Measurements from ENCODE around the gene TMEM270. TPM values are rescaled to one million over a fixed set of nuclear protein-coding genes. Genes with fewer than 3 reads are reported as not detected.

Gene TMEM270
- total RNA-seq, 2 donors from 2014 or later, result not detected

DNA sequence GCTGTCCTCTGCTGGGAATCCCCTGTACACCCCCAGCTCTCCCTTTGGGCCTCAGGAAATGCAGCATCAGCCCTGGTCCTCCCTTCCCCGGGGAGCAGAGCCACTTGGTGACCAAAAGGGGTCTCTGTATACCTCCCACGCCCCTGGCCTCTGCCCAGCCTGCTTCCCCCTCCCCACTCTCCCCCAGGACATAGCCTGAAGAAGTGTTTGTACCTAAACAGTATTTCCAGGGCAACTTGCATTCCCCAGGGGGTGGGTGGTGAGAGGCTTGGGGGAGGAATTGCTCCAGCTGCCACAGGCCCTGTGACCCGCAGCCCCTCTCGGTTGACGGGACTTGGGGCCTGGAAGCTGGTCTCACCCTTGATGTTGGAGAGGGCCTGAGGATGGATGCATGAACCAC, 39.3 kb downstream of the TMEM270 start:
- no peak for ATAC-seq (replicated peaks)
- H3K4me1 Mint-ChIP-seq, result no peaks in the 10 kb centered on the region
- H3K27ac Mint-ChIP-seq, result no peak overlapping the region
- no peak overlapping the region for H3K4me3 Mint-ChIP-seq
- no peaks in the 10 kb centered on the region for H3K9me3 Mint-ChIP-seq
- H3K36me3 Mint-ChIP-seq (ENCODE audit: low read depth), result no peaks in the 10 kb centered on the region
- peaks cover 7% of the 10 kb centered on the region for H3K27me3 Mint-ChIP-seq

DNA sequence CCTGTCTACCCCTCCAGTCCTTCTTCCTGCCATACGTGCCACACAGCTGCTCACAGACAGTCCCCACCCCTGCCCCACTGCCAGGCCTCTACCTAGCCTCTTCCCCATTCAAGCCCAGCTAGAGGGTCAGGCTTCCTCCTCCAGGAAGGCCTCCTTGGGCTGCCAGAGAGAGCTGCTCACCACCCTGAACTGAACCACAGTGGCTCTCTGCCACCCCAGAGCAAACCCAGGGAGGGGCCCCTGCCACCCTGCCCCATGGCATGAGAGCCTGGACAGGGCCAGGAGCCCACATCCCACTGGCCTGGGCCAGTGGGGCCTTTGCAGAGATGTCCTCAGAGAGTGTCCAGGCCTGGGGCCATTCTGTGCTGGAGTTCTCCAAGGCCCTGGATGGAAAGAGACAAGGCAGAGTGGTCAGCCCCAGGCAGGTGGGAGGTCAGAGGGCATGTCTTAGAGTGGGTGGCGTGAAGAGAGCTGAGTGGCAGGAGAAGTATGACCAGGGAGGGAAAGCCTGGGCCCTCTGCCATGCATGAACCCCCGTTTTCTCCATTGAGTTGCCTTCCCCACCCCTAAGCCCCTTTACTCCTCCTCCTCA, 40.4 kb downstream of the TMEM270 start:
- Mint-ChIP-seq H3K27me3 (peaks cover 4% of the 10 kb centered on the region), H3K9me3 (no peaks in the 10 kb centered on the region), H3K4me1 (no peaks in the 10 kb centered on the region), H3K27ac (no peak overlapping the region), H3K36me3 (ENCODE audit: low read depth) (no peaks in the 10 kb centered on the region), H3K4me3 (no peak overlapping the region)
- no peak for ATAC-seq (replicated peaks)

- Mint-ChIP-seq H3K27me3 (peaks cover 4% of the 10 kb centered on the region), H3K4me1 (no peaks in the 10 kb centered on the region), H3K4me3 (no peak overlapping the region), H3K9me3 (no peaks in the 10 kb centered on the region), H3K36me3 (ENCODE audit: low read depth) (no peaks in the 10 kb centered on the region), H3K27ac (no peak overlapping the region)
- ATAC-seq (replicated peaks), result no peak
Observed at GRCh38 chr7:73901823-73902597, 41.1 kb downstream of the TMEM270 start.

- Mint-ChIP-seq H3K27me3 (peaks cover 4% of the 10 kb centered on the region), H3K36me3 (ENCODE audit: low read depth) (no peaks in the 10 kb centered on the region), H3K9me3 (no peaks in the 10 kb centered on the region), H3K4me1 (no peaks in the 10 kb centered on the region), H3K27ac (no peak overlapping the region), H3K4me3 (no peak overlapping the region)
- ATAC-seq (replicated peaks), result no peak
Observed at GRCh38 chr7:73903321-73904218, 42.6 kb downstream of the TMEM270 start.

DNA sequence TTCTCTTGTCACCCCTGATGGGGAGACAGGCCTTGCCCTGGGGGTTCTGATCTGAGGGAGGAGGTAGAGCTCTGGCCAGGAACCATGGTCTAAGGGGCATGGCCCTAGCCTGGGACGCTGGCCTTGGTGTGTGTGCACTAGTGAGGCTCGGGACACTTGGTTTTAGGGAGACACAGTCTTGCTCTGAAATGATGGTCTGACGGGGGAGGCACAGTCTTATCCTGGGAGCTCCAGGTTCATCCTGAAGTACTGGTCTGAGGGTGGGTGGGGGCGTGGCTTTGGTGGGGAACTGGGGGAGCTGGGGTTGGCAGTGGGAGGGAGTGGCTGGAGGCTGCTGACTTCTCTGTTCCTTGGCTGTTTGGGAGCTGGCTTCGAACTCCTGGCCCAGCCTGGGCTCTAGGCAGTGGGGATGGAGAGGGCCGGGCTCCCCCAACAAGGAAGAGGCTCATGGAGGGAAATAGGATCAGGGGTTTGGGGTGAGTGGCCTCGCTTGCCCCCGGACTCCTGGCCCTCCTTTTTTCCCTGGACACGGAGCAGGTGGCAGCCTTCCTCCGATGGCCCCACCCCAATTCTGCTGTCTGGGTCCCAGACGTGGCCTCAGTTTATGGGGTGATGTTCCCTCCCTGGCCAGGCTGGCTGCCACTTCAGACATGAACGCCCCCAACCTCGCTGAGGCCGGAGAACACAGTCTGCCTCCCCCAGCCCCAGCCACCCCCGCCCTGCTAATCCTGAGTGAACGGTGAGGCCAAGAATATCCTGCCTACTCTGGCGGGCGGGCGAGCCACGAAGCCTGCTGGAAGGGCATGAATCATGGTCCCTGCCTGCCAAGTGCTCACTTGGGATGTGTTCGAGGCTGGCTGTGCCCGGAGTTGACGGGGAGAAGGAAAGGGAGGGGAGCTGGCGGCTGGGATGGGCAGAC, 43.5 kb downstream of the TMEM270 start:
- Mint-ChIP-seq H3K4me3 (no peak overlapping the region), H3K27me3 (peaks cover 4% of the 10 kb centered on the region), H3K27ac (no peak overlapping the region), H3K9me3 (no peaks in the 10 kb centered on the region), H3K36me3 (ENCODE audit: low read depth) (no peaks in the 10 kb centered on the region), H3K4me1 (no peaks in the 10 kb centered on the region)
- ATAC-seq (replicated peaks), result no peak

- H3K4me1 Mint-ChIP-seq, result no peaks in the 10 kb centered on the region
- no peak overlapping the region for H3K27ac Mint-ChIP-seq
- H3K27me3 Mint-ChIP-seq, result peaks cover 4% of the 10 kb centered on the region
- H3K9me3 Mint-ChIP-seq, result no peaks in the 10 kb centered on the region
- no peak for ATAC-seq (replicated peaks)
- H3K36me3 Mint-ChIP-seq (ENCODE audit: low read depth), result no peaks in the 10 kb centered on the region
- H3K4me3 Mint-ChIP-seq, result no peak overlapping the region
Observed at GRCh38 chr7:73905360-73905759, 44.4 kb downstream of the TMEM270 start.

DNA sequence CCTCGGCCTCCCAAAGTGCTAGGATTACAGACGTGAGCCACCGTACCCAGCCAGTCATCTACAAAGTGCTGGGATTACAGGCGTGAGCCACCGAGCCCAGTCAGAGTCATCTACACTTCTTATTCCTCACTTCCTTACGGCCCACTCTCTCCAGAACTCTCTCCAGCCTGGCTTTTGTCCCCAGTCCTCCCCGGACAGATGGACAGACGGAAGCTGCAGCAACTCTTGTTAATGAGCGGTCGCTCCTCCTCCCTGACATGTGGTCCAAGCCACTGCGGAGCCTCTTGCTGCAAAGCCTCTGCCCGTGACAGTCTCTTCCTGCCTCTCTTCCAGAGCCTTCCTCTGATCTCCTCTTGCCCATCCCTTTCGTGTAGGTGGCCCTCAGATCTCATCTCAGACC, 45.9 kb downstream of the TMEM270 start:
- no peak overlapping the region for H3K27ac Mint-ChIP-seq
- ATAC-seq (replicated peaks), result no peak
- H3K4me1 Mint-ChIP-seq, result no peaks in the 10 kb centered on the region
- no peaks in the 10 kb centered on the region for H3K36me3 Mint-ChIP-seq (ENCODE audit: low read depth)
- no peaks in the 10 kb centered on the region for H3K9me3 Mint-ChIP-seq
- no peak overlapping the region for H3K4me3 Mint-ChIP-seq
- peaks cover 4% of the 10 kb centered on the region for H3K27me3 Mint-ChIP-seq

- Mint-ChIP-seq H3K36me3 (ENCODE audit: low read depth) (no peaks in the 10 kb centered on the region), H3K27ac (no peak overlapping the region), H3K4me1 (no peaks in the 10 kb centered on the region), H3K27me3 (peaks cover 4% of the 10 kb centered on the region), H3K9me3 (no peaks in the 10 kb centered on the region), H3K4me3 (no peak overlapping the region)
- no peak for ATAC-seq (replicated peaks)
Observed at GRCh38 chr7:73907554-73908122, 46.7 kb downstream of the TMEM270 start.

GRCh38 chr7:73908123-73908611, 47.2 kb downstream of the TMEM270 start:
- no peaks in the 10 kb centered on the region for H3K36me3 Mint-ChIP-seq (ENCODE audit: low read depth)
- H3K4me1 Mint-ChIP-seq, result no peaks in the 10 kb centered on the region
- H3K9me3 Mint-ChIP-seq, result no peaks in the 10 kb centered on the region
- peaks cover 4% of the 10 kb centered on the region for H3K27me3 Mint-ChIP-seq
- H3K27ac Mint-ChIP-seq, result no peak overlapping the region
- H3K4me3 Mint-ChIP-seq, result no peak overlapping the region
- ATAC-seq (replicated peaks), result no peak

DNA sequence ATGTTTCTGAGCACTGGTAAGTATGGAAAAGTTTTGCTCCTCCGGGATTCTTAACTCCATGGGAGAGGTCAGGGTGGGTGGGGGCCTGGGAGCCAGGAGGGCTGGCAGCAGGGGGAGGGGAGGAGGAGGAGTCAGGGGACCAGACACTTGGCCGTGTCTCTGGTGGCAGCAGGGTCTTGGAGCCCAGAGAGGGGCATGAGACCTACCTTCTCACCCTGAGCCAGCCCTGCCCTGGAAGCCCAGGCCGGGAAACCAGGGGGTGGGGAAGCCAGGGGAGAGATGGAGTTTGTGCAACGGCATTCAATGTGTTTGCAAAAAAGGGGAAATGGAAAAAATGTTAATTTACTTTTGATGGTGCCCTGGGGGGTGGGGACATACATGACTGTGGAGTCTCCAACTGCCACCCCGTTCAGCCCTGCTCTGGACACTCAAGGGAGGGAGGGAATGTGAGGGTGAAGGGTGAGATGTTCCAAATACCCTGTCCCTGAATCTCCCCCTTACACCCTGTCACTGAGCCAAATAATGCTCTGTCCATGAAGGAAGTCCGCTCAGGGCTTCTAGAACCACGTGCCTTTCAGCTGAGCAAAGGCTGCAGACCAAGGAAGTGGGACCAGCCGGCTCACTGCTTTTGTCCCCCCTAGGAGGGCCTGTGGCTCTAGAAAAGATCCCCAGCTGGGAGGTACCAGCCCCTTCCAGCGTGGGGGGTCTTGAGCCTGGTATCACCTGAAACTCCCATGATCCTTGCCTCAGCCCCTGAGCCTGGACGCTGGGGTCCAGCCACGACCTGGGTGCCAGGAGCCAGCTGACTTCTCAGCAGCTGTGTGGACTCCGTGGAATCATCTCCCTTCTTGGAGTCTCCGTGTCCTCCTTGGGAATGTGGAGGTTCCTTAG, 48.3 kb downstream of the TMEM270 start:
- H3K36me3 Mint-ChIP-seq (ENCODE audit: low read depth), result no peaks in the 10 kb centered on the region
- H3K9me3 Mint-ChIP-seq, result no peaks in the 10 kb centered on the region
- H3K4me1 Mint-ChIP-seq, result no peaks in the 10 kb centered on the region
- no peak for ATAC-seq (replicated peaks)
- H3K27me3 Mint-ChIP-seq, result peaks cover under 1% of the 10 kb centered on the region
- H3K4me3 Mint-ChIP-seq, result no peak overlapping the region
- no peak overlapping the region for H3K27ac Mint-ChIP-seq

DNA sequence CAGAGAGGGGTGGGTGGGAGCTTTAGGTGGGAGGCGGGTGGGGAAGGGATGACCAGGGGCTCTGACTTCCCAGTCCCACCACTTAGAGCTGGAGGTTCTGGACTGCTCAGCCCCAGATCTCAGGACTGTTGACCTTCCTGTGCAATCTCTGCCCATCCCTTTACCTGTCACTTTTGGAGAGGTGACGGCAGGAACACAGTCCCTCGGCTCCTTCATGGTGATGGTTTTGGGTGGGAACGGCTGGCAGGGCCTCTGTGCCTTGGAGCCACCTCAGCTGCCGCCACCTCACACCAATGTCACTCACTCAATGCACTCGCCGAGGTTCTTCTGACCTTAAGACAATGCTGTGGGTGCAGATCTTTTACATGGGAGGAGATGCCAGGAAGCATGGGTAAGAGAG, 49.0 kb downstream of the TMEM270 start:
- ATAC-seq (replicated peaks), result no peak
- Mint-ChIP-seq H3K9me3 (no peaks in the 10 kb centered on the region), H3K27me3 (peaks cover 4% of the 10 kb centered on the region), H3K36me3 (ENCODE audit: low read depth) (no peaks in the 10 kb centered on the region), H3K4me3 (no peak overlapping the region), H3K27ac (no peak overlapping the region), H3K4me1 (no peaks in the 10 kb centered on the region)

GRCh38 chr7:73912223-73912622, 51.3 kb downstream of the TMEM270 start:
- H3K4me3 Mint-ChIP-seq, result no peak overlapping the region
- H3K9me3 Mint-ChIP-seq, result no peaks in the 10 kb centered on the region
- no peaks in the 10 kb centered on the region for H3K4me1 Mint-ChIP-seq
- no peaks in the 10 kb centered on the region for H3K36me3 Mint-ChIP-seq (ENCODE audit: low read depth)
- ATAC-seq (replicated peaks), result no peak
- H3K27me3 Mint-ChIP-seq, result peaks cover 10% of the 10 kb centered on the region
- H3K27ac Mint-ChIP-seq, result no peak overlapping the region
